ENCODE results near the gene HNMT.

The HNMT gene

GRCh38 chr2:137964066-137964858 is at the start of gene HNMT:
TSS of gene HNMT (plus strand) at chr2:137964473. CDS start at chr2:137964492, 19 bp downstream.
- peak; percentile 58 to 88 (median 84) for DNase-seq

- DNase-seq, result peak; percentile 12 to 41 (median 40)
Observed at GRCh38 chr2:137921105-137921880, 43.0 kb upstream of the HNMT start.

- DNase-seq, result peak in 2 of 3 donors; percentile 28 to 42
Observed at GRCh38 chr2:137922171-137922570, 42.1 kb upstream of the HNMT start.

GRCh38 chr2:137924019-137924418 is 40.3 kb upstream of the HNMT start:
- peak; percentile 27 to 52 (median 34) for DNase-seq

GRCh38 chr2:137925599-137925998 is 38.7 kb upstream of the HNMT start:
- no peak for DNase-seq

GRCh38 chr2:137927846-137928245 is 36.4 kb upstream of the HNMT start:
- no peak for DNase-seq

GRCh38 chr2:137928547-137929518 is 35.4 kb upstream of the HNMT start:
- no peak for DNase-seq

GRCh38 chr2:137929519-137929916 is 34.8 kb upstream of the HNMT start:
- no peak for DNase-seq

GRCh38 chr2:137930146-137930545 is 34.1 kb upstream of the HNMT start:
- peak in 2 of 3 donors; percentile 35 to 45 for DNase-seq

- DNase-seq, result no peak
Observed at GRCh38 chr2:137935591-137935990, 28.7 kb upstream of the HNMT start.

GRCh38 chr2:137937246-137937645 is 27.0 kb upstream of the HNMT start:
- DNase-seq, result no peak

GRCh38 chr2:137937778-137938177 is 26.5 kb upstream of the HNMT start:
- DNase-seq, result no peak

GRCh38 chr2:137938204-137938603 is 26.1 kb upstream of the HNMT start:
- DNase-seq, result no peak

GRCh38 chr2:137939026-137939425 is 25.2 kb upstream of the HNMT start:
- peak; percentile 38 to 71 (median 64) for DNase-seq

- DNase-seq, result no peak
Observed at GRCh38 chr2:137940154-137940553, 24.1 kb upstream of the HNMT start.

- DNase-seq, result no peak
Observed at GRCh38 chr2:137942037-137942832, 22.0 kb upstream of the HNMT start.

GRCh38 chr2:137942833-137943677 is 21.2 kb upstream of the HNMT start:
- DNase-seq, result no peak

GRCh38 chr2:137943678-137944347 is 20.5 kb upstream of the HNMT start:
- no peak for DNase-seq

GRCh38 chr2:137944714-137945113 is 19.6 kb upstream of the HNMT start:
- no peak for DNase-seq

GRCh38 chr2:137945229-137945628 is 19.0 kb upstream of the HNMT start:
- DNase-seq, result no peak
